ENCODE measurements around the gene SEMA3F.

GRCh38 chr3:50147861-50148260 lies 7.3 kb upstream of the SEMA3F start:
- TF ChIP-seq CTCF (IDR thresholded peaks at IDR 0.05; ENCODE audit: poor library complexity) (no peak), EZH2 (IDR thresholded peaks at IDR 0.05; ENCODE audit: borderline replicate concordance) (no peak)
